Measurements from ENCODE around the gene CPNE5.
"Not testable (repeated sequence)": the region's sequence is repeated elsewhere in the genome, so short reads cannot be mapped to it uniquely, and the experiment has no call there.

Gene CPNE5

DNA sequence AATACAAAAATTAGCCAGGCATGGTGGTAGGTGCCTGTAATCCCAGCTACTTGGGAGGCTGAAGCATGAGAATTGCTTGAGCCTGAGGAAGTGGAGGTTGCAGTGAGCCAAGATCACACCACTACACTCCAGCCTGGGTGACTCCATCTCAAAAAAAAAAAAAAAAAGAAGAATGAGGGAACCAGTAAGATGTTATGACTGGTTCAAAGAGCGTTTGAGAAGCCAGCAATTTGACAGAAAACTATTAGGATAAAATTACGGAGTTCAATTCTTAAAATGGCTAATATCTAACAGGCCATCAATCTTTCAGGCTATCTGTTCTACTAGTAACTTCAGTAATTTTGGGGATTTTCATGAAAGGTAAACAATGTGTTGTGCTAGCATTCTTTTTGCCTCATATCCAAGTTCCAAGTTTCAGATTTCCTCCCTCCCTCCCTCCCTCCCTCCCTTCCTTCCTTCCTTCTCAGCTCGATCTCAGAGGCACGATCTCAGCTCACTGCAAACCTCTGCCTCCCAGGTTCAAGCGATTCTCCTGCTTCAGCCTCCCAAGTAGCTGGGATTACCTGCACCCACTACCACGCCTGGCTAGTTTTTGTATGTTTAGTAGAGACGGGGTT lies 134.2 kb downstream of the CPNE5 start:
- H3K4me1 ChIP-seq (ENCODE audit: control extremely low read depth in 1 of 4, control insufficient read depth in 4 of 4, insufficient read depth in 4 of 4, low read length in 3 of 4), result peaks cover 6 to 21% (median 12%) of the 10 kb centered on the region in 4 experiments
- H3K27ac ChIP-seq (ENCODE audit: insufficient read depth in 1 of 2, low read depth in 1 of 2, low read length in 2 of 2, poor library complexity in 1 of 2, severe bottlenecking in 2 of 2); H3K36me3 ChIP-seq (ENCODE audit: control insufficient read depth in 4 of 4, insufficient read depth in 4 of 4, low read length in 3 of 4); H3K4me3 ChIP-seq (ENCODE audit: control insufficient read depth in 1 of 7, extremely low read depth in 1 of 7, insufficient read depth in 4 of 7, low read depth in 2 of 7, low read length in 6 of 7); DNase-seq; H3K27me3 ChIP-seq (replicated peaks in 2 of 5; ENCODE audit: control insufficient read depth in 4 of 5, insufficient read depth in 5 of 5, low read length in 4 of 5); H3K9me3 ChIP-seq (ENCODE audit: control extremely low read depth in 1 of 5, control insufficient read depth in 4 of 5, insufficient read depth in 2 of 5, low read depth in 1 of 5, low read length in 4 of 5); POLR2A ChIA-PET: not testable (repeated sequence)
- CTCF ChIA-PET, result interaction anchor here (1.1 to 2.5 kb wide), 4 partner anchors 18 to 90 kb away, joined by 3 to 11 read pairs (median 4); no protein-coding TSS in a partner anchor
- 67% methylated on average over 4 of the region's 7 CpGs for WGBS (ENCODE audit: insufficient coverage)

DNA sequence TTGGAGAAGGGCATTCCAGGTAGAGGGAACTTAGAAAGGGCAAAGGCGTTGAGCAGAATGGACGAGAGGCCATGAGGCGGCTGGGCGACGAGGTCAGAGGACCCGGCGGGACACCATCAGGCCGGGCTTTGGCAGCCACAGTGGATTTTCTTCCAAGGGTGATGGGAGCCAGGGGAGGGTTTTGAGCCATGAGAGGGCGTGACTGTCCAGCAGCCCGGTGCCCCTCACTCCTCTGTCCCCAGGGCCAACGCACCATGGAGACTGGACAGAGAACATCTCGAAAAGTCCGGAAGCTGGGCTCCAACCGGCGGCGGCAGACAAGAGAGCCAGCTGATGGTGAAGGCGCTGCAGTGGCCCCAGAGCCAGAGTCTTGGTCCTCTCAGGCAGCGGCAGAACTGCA lies 135.3 kb downstream of the CPNE5 start:
- Histone ChIP-seq H3K4me1 (ENCODE audit: control extremely low read depth in 1 of 4, control insufficient read depth in 4 of 4, insufficient read depth in 4 of 4, low read length in 3 of 4) (peaks cover 6 to 26% (median 12%) of the 10 kb centered on the region in 4 experiments), H3K27me3 (replicated peaks in 2 of 5; ENCODE audit: control insufficient read depth in 4 of 5, insufficient read depth in 5 of 5, low read length in 4 of 5) (no peaks in the 10 kb centered on the region), H3K27ac (ENCODE audit: insufficient read depth in 1 of 2, low read depth in 1 of 2, low read length in 2 of 2, poor library complexity in 1 of 2, severe bottlenecking in 2 of 2) (no peak overlapping the region), H3K4me3 (ENCODE audit: control insufficient read depth in 1 of 7, extremely low read depth in 1 of 7, insufficient read depth in 4 of 7, low read depth in 2 of 7, low read length in 6 of 7) (no peak overlapping the region), H3K9me3 (ENCODE audit: control extremely low read depth in 1 of 5, control insufficient read depth in 4 of 5, insufficient read depth in 2 of 5, low read depth in 1 of 5, low read length in 4 of 5) (no peaks in the 10 kb centered on the region), H3K36me3 (ENCODE audit: control insufficient read depth in 4 of 4, insufficient read depth in 4 of 4, low read length in 3 of 4) (peaks cover 0 to 3% (median 2%) of the 10 kb centered on the region in 4 experiments)
- ChIA-PET CTCF (interaction anchor here (2.4 to 2.5 kb wide), 2 partner anchors 16 to 89 kb away, joined by 8 to 11 read pairs; no protein-coding TSS in a partner anchor), POLR2A (no interaction called here)
- over 99% methylated on average over 14 of the region's 18 CpGs for WGBS (ENCODE audit: insufficient coverage)
- DNase-seq, result no peak

DNA sequence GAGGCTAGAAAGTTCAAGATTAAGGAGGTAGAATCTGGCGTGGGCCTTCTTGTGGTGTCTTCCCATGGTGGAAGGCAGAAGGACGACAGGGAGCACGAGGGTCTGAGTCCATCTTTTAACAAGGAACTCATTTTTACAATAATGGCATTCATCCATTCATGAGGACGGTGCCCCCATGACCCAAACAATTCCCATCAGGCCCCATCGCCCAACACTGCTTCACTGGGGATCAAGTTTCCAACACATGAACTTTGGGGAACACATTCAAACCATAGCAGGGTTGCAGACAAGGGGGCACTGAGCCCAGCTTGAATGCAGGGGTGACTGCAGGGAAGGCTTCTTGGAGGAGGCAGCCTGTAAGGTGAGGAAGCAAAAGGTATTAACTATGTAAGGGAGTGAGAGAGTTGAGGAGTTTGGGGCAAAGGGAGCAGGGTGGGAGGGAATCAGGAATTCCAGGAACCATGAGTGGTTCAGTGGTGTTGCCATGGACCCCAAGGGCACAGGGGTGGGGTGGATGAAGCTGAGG lies 136.1 kb downstream of the CPNE5 start:
- Histone ChIP-seq H3K4me1 (ENCODE audit: control extremely low read depth in 1 of 4, control insufficient read depth in 4 of 4, insufficient read depth in 4 of 4, low read length in 3 of 4) (peaks cover 6 to 31% (median 20%) of the 10 kb centered on the region in 4 experiments), H3K36me3 (ENCODE audit: control insufficient read depth in 4 of 4, insufficient read depth in 4 of 4, low read length in 3 of 4) (peaks cover 0 to 3% (median 2%) of the 10 kb centered on the region in 4 experiments), H3K9me3 (ENCODE audit: control extremely low read depth in 1 of 5, control insufficient read depth in 4 of 5, insufficient read depth in 2 of 5, low read depth in 1 of 5, low read length in 4 of 5) (no peaks in the 10 kb centered on the region), H3K27me3 (replicated peaks in 2 of 5; ENCODE audit: control insufficient read depth in 4 of 5, insufficient read depth in 5 of 5, low read length in 4 of 5) (no peaks in the 10 kb centered on the region), H3K27ac (ENCODE audit: insufficient read depth in 1 of 2, low read depth in 1 of 2, low read length in 2 of 2, poor library complexity in 1 of 2, severe bottlenecking in 2 of 2) (no peak overlapping the region), H3K4me3 (ENCODE audit: control insufficient read depth in 1 of 7, extremely low read depth in 1 of 7, insufficient read depth in 4 of 7, low read depth in 2 of 7, low read length in 6 of 7) (no peak overlapping the region)
- CTCF ChIA-PET, result interaction anchor here (0.6 to 2.5 kb wide), 3 partner anchors 15 to 88 kb away, joined by 3 to 11 read pairs (median 8); no protein-coding TSS in a partner anchor
- POLR2A ChIA-PET, result no interaction called here
- WGBS (ENCODE audit: insufficient coverage), result 100% methylated on average over 3 of the region's 5 CpGs
- DNase-seq, result no peak

DNA sequence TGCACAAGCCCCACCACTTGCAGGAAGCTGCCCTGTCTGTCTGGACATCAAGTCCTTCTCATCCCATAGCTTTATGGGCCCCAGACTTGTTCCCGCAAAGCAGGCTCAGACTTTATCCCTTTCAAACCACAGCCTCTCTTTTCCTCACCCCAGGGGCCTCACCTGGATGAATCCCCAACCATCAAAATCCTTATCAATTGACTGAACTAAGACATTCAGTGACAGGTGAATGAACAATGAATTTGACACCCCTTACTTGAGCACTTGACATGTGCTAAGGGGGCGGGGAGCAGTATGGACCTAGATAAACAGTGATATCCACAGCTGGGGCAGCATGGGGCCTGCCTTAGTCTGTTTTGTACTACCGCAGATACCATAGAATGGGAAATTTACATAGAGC lies 136.6 kb downstream of the CPNE5 start:
- ChIA-PET POLR2A (no interaction called here), CTCF (interaction anchor here (2.4 to 2.5 kb wide), 2 partner anchors 15 to 88 kb away, joined by 8 to 11 read pairs; no protein-coding TSS in a partner anchor)
- WGBS (ENCODE audit: insufficient coverage), result 94% methylated on average over 3 of the region's 3 CpGs

DNA sequence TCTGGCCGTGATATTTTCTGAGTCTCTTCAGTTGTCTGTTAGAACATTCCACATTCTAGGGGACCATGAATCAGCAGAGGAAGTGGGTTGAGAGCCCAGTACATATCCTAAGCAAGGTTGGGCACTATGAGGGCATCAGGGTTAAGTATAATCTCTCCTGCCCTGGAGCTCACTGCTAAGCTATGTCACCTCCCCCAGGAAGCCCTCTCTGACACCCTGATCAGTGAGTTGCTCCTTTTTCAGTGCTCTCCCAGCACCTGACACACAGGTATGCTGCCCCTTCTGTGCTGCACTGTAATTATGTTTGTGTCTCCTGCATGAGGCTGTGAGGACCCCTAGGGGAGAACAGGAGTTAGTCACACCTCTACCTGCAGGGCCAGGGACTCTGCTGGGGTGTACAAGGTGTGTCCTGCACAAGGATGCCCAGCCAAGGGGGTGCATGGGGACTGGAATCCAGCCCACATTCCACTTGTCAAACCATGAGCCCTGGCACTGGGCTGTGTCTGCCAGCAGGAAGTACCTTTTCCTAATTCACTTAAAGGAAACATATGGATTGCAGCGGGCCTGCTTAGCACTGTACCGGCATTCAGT lies 137.7 kb downstream of the CPNE5 start:
- no CpG with 5 or more reads among the region's 3 CpGs for WGBS (ENCODE audit: insufficient coverage)
- no peaks in the 10 kb centered on the region for H3K27me3 ChIP-seq (replicated peaks in 2 of 5; ENCODE audit: control insufficient read depth in 4 of 5, insufficient read depth in 5 of 5, low read length in 4 of 5)
- H3K4me3 ChIP-seq (ENCODE audit: control insufficient read depth in 1 of 7, extremely low read depth in 1 of 7, insufficient read depth in 4 of 7, low read depth in 2 of 7, low read length in 6 of 7), result peak overlapping the region in 1 of 7 experiments; percentile 14
- peaks cover 0 to 3% (median 2%) of the 10 kb centered on the region in 4 experiments for H3K36me3 ChIP-seq (ENCODE audit: control insufficient read depth in 4 of 4, insufficient read depth in 4 of 4, low read length in 3 of 4)
- DNase-seq, result peak in 2 of 3 donors; percentile 72 to 77
- peaks cover 6 to 38% (median 28%) of the 10 kb centered on the region in 4 experiments for H3K4me1 ChIP-seq (ENCODE audit: control extremely low read depth in 1 of 4, control insufficient read depth in 4 of 4, insufficient read depth in 4 of 4, low read length in 3 of 4)
- CTCF ChIA-PET, result interaction anchor here (1.3 to 2.0 kb wide), 4 partner anchors 8 to 84 kb away, joined by 3 to 5 read pairs (median 4); no protein-coding TSS in a partner anchor
- POLR2A ChIA-PET, result interaction anchor here (0.6 kb wide), 1 partner anchor 17 kb away, joined by 3 read pairs; no protein-coding TSS in a partner anchor
- no peak overlapping the region for H3K27ac ChIP-seq (ENCODE audit: insufficient read depth in 1 of 2, low read depth in 1 of 2, low read length in 2 of 2, poor library complexity in 1 of 2, severe bottlenecking in 2 of 2)
- H3K9me3 ChIP-seq (ENCODE audit: control extremely low read depth in 1 of 5, control insufficient read depth in 4 of 5, insufficient read depth in 2 of 5, low read depth in 1 of 5, low read length in 4 of 5), result no peaks in the 10 kb centered on the region

More for the DNA sequence above, 136.6 kb downstream of the CPNE5 start:
- Histone ChIP-seq H3K4me1 (ENCODE audit: control extremely low read depth in 1 of 4, control insufficient read depth in 4 of 4, insufficient read depth in 4 of 4, low read length in 3 of 4) (peaks cover 6 to 35% (median 24%) of the 10 kb centered on the region in 4 experiments), H3K27me3 (replicated peaks in 2 of 5; ENCODE audit: control insufficient read depth in 4 of 5, insufficient read depth in 5 of 5, low read length in 4 of 5) (no peaks in the 10 kb centered on the region), H3K9me3 (ENCODE audit: control extremely low read depth in 1 of 5, control insufficient read depth in 4 of 5, insufficient read depth in 2 of 5, low read depth in 1 of 5, low read length in 4 of 5) (no peaks in the 10 kb centered on the region), H3K36me3 (ENCODE audit: control insufficient read depth in 4 of 4, insufficient read depth in 4 of 4, low read length in 3 of 4) (peaks cover 0 to 3% (median 2%) of the 10 kb centered on the region in 4 experiments), H3K4me3 (ENCODE audit: control insufficient read depth in 1 of 7, extremely low read depth in 1 of 7, insufficient read depth in 4 of 7, low read depth in 2 of 7, low read length in 6 of 7) (no peak overlapping the region), H3K27ac (ENCODE audit: insufficient read depth in 1 of 2, low read depth in 1 of 2, low read length in 2 of 2, poor library complexity in 1 of 2, severe bottlenecking in 2 of 2) (no peak overlapping the region)
- no peak for DNase-seq

DNA sequence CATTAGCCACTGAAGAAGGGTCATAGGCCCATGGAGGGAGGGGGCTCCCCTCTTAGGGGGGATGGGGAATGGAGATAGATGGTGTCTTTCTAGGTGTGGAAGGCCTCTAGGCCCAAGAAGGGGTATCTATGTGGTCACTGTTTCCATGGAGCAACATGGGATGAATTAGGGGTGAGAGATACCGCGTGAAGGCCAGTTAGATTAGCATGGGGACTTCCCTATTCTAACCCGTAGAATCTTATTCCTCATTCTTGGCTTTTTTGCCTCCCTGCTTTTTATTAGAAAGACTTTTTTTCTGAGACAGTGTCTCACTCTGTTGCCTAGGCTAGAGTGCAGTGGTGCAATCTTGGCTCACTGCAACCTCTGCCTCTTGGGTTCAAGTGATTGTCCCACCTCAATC lies 138.4 kb downstream of the CPNE5 start:
- H3K9me3 ChIP-seq (ENCODE audit: control extremely low read depth in 1 of 5, control insufficient read depth in 4 of 5, insufficient read depth in 2 of 5, low read depth in 1 of 5, low read length in 4 of 5), result no peaks in the 10 kb centered on the region
- peak in 1 of 3 donors; percentile 64 for DNase-seq
- no peaks in the 10 kb centered on the region for H3K27me3 ChIP-seq (replicated peaks in 2 of 5; ENCODE audit: control insufficient read depth in 4 of 5, insufficient read depth in 5 of 5, low read length in 4 of 5)
- peak overlapping the region in 1 of 7 experiments; percentile 14 for H3K4me3 ChIP-seq (ENCODE audit: control insufficient read depth in 1 of 7, extremely low read depth in 1 of 7, insufficient read depth in 4 of 7, low read depth in 2 of 7, low read length in 6 of 7)
- POLR2A ChIA-PET, result no interaction called here
- peaks cover 0 to 1% (median 0%) of the 10 kb centered on the region in 4 experiments for H3K36me3 ChIP-seq (ENCODE audit: control insufficient read depth in 4 of 4, insufficient read depth in 4 of 4, low read length in 3 of 4)
- CTCF ChIA-PET, result interaction anchor here (1.1 to 2.0 kb wide), 6 partner anchors 9 to 86 kb away, joined by 3 to 5 read pairs (median 4); no protein-coding TSS in a partner anchor
- WGBS (ENCODE audit: insufficient coverage), result 69% methylated on average over 3 of the region's 3 CpGs
- no peak overlapping the region for H3K27ac ChIP-seq (ENCODE audit: insufficient read depth in 1 of 2, low read depth in 1 of 2, low read length in 2 of 2, poor library complexity in 1 of 2, severe bottlenecking in 2 of 2)
- peaks cover 6 to 38% (median 28%) of the 10 kb centered on the region in 4 experiments for H3K4me1 ChIP-seq (ENCODE audit: control extremely low read depth in 1 of 4, control insufficient read depth in 4 of 4, insufficient read depth in 4 of 4, low read length in 3 of 4)
